Trophoblast cell (in vitro differentiated cells and primary cell): ENCODE measurements around the gene YWHAH.

Experiments used
- DNase-seq, 2 donors: peaks; one replicate each; pipeline ENCODE4 v3.0.0-alpha.2; 2016
- H2AFZ ChIP-seq: 2 replicates; pipeline ENCODE4 v1.6.1; 2013; ENCODE audit warnings: low read length, moderate library complexity, mild to moderate bottlenecking; ENCODE audit not compliant: insufficient read depth, poor library complexity
- H2AK5ac ChIP-seq: 2 replicates; pipeline ENCODE4 v1.6.1; 2013; ENCODE audit warnings: mild to moderate bottlenecking, low read length
- H2BK120ac ChIP-seq: 2 replicates; pipeline ENCODE4 v1.6.1; 2013; ENCODE audit warnings: low read length, mild to moderate bottlenecking, moderate library complexity; ENCODE audit not compliant: insufficient read depth, poor library complexity
- H2BK12ac ChIP-seq: 2 replicates; pipeline ENCODE4 v1.6.1; 2013; ENCODE audit warnings: mild to moderate bottlenecking, low read length, moderate library complexity
- H2BK5ac ChIP-seq: 2 replicates; pipeline ENCODE4 v1.6.1; 2013; ENCODE audit warnings: low read length, low read depth, moderate library complexity, mild to moderate bottlenecking; ENCODE audit not compliant: poor library complexity
- H3K14ac ChIP-seq: 2 replicates; pipeline ENCODE4 v1.6.1; 2013; ENCODE audit warnings: mild to moderate bottlenecking, low read length
- H3K18ac ChIP-seq: 2 replicates; pipeline ENCODE4 v1.6.1; 2013; ENCODE audit warnings: mild to moderate bottlenecking, low read length
- H3K23ac ChIP-seq: 2 replicates; pipeline ENCODE4 v1.6.1; 2013; ENCODE audit warnings: low read length
- H3K27ac ChIP-seq: 2 replicates; pipeline ENCODE4 v1.5.1; 2013; ENCODE audit warnings: low read depth, mild to moderate bottlenecking, inconsistent platforms, low read length, moderate library complexity
- H3K27me3 ChIP-seq: 2 replicates; pipeline ENCODE4 v1.6.1; 2013; ENCODE audit warnings: inconsistent platforms, mild to moderate bottlenecking, low read length, moderate library complexity; ENCODE audit not compliant: insufficient read depth
- H3K36me3 ChIP-seq, 2 experiments: 1 replicate in 1 of 2; 2 replicates in 1 of 2; pipeline ENCODE4 v1.6.1; 2013; ENCODE audit warnings: low read length in 2 of 2, mild to moderate bottlenecking in 2 of 2, moderate library complexity in 1 of 2; ENCODE audit not compliant: insufficient read depth in 2 of 2, control insufficient read depth in 1 of 2
- H3K4ac ChIP-seq: 2 replicates; pipeline ENCODE4 v1.6.1; 2013; ENCODE audit warnings: low read depth, mild to moderate bottlenecking, low read length, moderate library complexity
- H3K4me1 ChIP-seq, 2 experiments: 1 replicate in 1 of 2; 2 replicates in 1 of 2; pipeline ENCODE4 v1.6.1; 2013; ENCODE audit warnings: low read length in 2 of 2, mild to moderate bottlenecking in 2 of 2, moderate library complexity in 1 of 2; ENCODE audit not compliant: insufficient read depth in 2 of 2, control insufficient read depth in 1 of 2
- H3K4me2 ChIP-seq: 2 replicates; pipeline ENCODE4 v1.6.1; 2013; ENCODE audit warnings: inconsistent platforms, mild to moderate bottlenecking, low read length, moderate library complexity
- H3K4me3 ChIP-seq: 2 replicates; pipeline ENCODE4 v1.5.1; 2013; ENCODE audit warnings: mild to moderate bottlenecking, low read depth, low read length, inconsistent platforms
- H3K79me1 ChIP-seq: one replicate; pipeline ENCODE4 v1.6.1; 2013; ENCODE audit warnings: low read length
- H3K79me2 ChIP-seq: 2 replicates; pipeline ENCODE4 v1.6.1; 2013; ENCODE audit warnings: low read length, mild to moderate bottlenecking; ENCODE audit not compliant: control insufficient read depth, insufficient read depth, poor library complexity
- H3K9ac ChIP-seq: 2 replicates; pipeline ENCODE4 v1.6.1; 2013; ENCODE audit warnings: mild to moderate bottlenecking, low read length
- H3K9me3 ChIP-seq: 2 replicates; pipeline ENCODE4 v1.6.1; 2013; ENCODE audit warnings: low read depth, mild to moderate bottlenecking, control low read depth, inconsistent platforms, low read length; ENCODE audit not compliant: insufficient read depth
- H4K12ac ChIP-seq: 2 replicates; pipeline ENCODE4 v1.6.1; 2013; ENCODE audit warnings: low read depth, mild to moderate bottlenecking, low read length, moderate library complexity
- H4K8ac ChIP-seq: 2 replicates; pipeline ENCODE4 v1.6.1; 2013; ENCODE audit warnings: low read depth, mild to moderate bottlenecking, low read length, moderate library complexity
- H4K91ac ChIP-seq: one replicate; pipeline ENCODE4 v1.6.1; 2013; ENCODE audit warnings: low read depth, mild to moderate bottlenecking, low read length, moderate library complexity
- WGBS: extraction: QIAGEN DNeasy Blood & Tissue Kit; methylation state at CpG from one replicate; pipeline ENCODE4 v1.1.7; 2013; ENCODE audit warnings: missing lambda C conversion rate; ENCODE audit not compliant: insufficient read length, insufficient coverage; ENCODE audit errors: extremely low coverage; 5-methylcytosine and 5-hydroxymethylcytosine counted together

The YWHAH gene

DNA sequence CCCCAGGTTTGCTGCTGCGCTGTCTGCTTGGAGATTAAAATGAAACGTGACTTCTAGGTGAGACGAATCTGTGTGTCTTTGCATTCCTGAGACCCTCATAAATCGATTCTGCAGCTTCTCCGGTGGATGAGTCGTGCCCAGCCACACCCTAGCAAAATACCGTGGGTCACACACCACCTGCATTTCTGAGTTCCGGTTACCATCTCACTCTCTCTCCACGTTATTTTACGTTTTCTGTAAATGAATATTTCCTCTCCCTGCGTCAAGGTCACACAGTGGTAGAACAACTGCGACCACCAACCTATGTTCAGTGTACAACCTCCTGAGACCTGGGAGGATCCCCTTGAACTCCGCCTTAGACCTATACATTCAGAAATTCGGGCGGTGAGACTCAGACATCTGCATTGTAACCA, 1.1 kb downstream of the YWHAH start:
- Histone ChIP-seq H3K23ac (no peak overlapping the region), H3K4me1 (peaks cover 7 to 9% of the 10 kb centered on the region in 2 experiments), H3K4me2 (peak overlapping the region; percentile 91), H3K4ac (peak overlapping the region; percentile 99), H4K8ac (peak overlapping the region; percentile 96), H4K12ac (peak overlapping the region; percentile 99), H3K27ac (no peak overlapping the region), H3K18ac (peak overlapping the region; percentile 100), H3K79me1 (peaks cover 19% of the 10 kb centered on the region), H2BK120ac (peak overlapping the region; percentile 98), H3K9ac (peak overlapping the region; percentile 96), H3K14ac (peak overlapping the region; percentile 100), H4K91ac (peak overlapping the region; percentile 100), H3K79me2 (peaks cover 24% of the 10 kb centered on the region), H2BK5ac (peak overlapping the region; percentile 96), H3K4me3 (peak overlapping the region; percentile 100), H2AFZ (peak overlapping the region; percentile 98), H3K27me3 (no peaks in the 10 kb centered on the region), H2BK12ac (no peak overlapping the region), H3K9me3 (no peaks in the 10 kb centered on the region), H3K36me3 (peaks cover 13% of the 10 kb centered on the region in 2 experiments), H2AK5ac (peak overlapping the region; percentile 71)
- DNase-seq = no peak
- no CpG with 5 or more reads among the region's 15 CpGs for WGBS

DNA sequence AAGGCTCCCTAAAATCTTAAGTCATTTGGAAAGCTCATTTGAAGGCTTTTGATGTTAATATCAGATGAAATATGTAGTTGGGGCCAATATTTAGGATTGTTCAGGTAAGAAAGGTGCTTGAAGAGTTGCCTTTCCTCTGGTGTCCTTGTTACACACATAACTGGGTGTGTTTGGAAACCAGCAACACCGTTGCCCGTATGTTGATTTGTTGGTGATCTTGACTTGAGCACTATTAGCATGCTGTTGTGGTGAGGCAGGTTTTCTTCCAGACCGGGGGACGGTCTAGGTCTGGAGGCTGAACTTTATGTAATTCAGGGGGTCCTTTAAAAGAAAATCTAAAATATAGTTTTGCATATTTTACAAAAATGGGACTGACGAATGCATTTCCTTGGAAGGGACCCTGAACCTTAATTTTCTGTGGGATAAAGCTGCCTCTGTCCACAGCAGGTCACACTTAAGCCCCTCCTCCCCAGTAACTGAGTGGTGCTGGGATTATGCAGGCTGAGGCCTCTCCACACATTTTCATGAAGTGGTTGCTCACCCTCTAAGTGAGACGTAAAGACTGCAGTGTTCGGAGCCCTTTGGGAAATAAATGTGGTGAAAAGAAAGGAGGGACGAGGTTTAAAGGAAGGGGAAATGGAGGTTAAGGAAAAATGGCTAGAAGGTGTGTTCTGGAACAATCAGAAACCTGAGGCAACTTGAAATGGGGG, 1.8 kb downstream of the YWHAH start:
- H3K79me2 ChIP-seq = peaks cover 27% of the 10 kb centered on the region
- H3K23ac ChIP-seq = peak overlapping the region; percentile 4
- H2BK120ac ChIP-seq = no peak overlapping the region
- H3K79me1 ChIP-seq = peaks cover 19% of the 10 kb centered on the region
- no peak overlapping the region for H3K4me3 ChIP-seq
- H3K9ac ChIP-seq = no peak overlapping the region
- no peak overlapping the region for H4K12ac ChIP-seq
- peak in 1 of 2 donors; percentile 58 for DNase-seq
- H3K4ac ChIP-seq = peak overlapping the region; percentile 87
- no peak overlapping the region for H3K14ac ChIP-seq
- H2AK5ac ChIP-seq = no peak overlapping the region
- H3K27me3 ChIP-seq = no peaks in the 10 kb centered on the region
- H3K4me2 ChIP-seq = peak overlapping the region; percentile 91
- peaks cover 7 to 9% of the 10 kb centered on the region in 2 experiments for H3K4me1 ChIP-seq
- no peaks in the 10 kb centered on the region for H3K9me3 ChIP-seq
- no peak overlapping the region for H2AFZ ChIP-seq
- H3K36me3 ChIP-seq = peaks cover 20% of the 10 kb centered on the region in 2 experiments
- H4K91ac ChIP-seq = no peak overlapping the region
- H3K18ac ChIP-seq = no peak overlapping the region
- no peak overlapping the region for H3K27ac ChIP-seq
- 100% methylated on average over 1 of the region's 8 CpGs for WGBS
- H2BK5ac ChIP-seq = no peak overlapping the region
- no peak overlapping the region for H4K8ac ChIP-seq
- no peak overlapping the region for H2BK12ac ChIP-seq

DNA sequence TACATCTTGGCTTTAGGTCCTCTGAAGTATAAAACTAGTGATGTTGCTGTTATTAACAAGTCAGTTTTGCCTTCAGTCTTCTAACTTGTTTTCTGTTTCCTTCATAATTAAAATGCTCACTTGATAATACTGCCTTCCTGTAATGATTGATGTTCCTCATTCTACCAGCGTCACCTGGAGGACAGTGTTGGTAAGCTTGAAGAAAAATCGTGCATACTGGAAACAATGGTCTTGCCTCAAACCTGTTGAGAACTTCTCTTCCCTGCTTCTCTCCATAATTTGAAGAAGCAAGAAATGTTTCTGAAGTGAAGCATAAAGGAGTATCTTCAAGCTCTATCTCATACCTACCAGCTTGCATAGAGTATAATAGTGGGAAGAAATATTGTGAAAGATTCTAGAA, 3.0 kb downstream of the YWHAH start:
- Histone ChIP-seq H2BK120ac (no peak overlapping the region), H3K27ac (no peak overlapping the region), H3K14ac (no peak overlapping the region), H3K79me2 (peaks cover 32% of the 10 kb centered on the region), H3K4me1 (peaks cover 7 to 9% of the 10 kb centered on the region in 2 experiments), H4K8ac (no peak overlapping the region), H3K27me3 (no peaks in the 10 kb centered on the region), H2AFZ (no peak overlapping the region), H3K4ac (peak overlapping the region; percentile 52), H3K18ac (no peak overlapping the region), H3K4me2 (no peak overlapping the region), H3K4me3 (no peak overlapping the region), H2BK5ac (no peak overlapping the region), H4K12ac (no peak overlapping the region), H2BK12ac (no peak overlapping the region), H3K36me3 (peaks cover 22 to 27% of the 10 kb centered on the region in 2 experiments), H3K23ac (no peak overlapping the region), H3K9ac (no peak overlapping the region), H4K91ac (no peak overlapping the region), H2AK5ac (no peak overlapping the region), H3K9me3 (no peaks in the 10 kb centered on the region), H3K79me1 (peaks cover 19% of the 10 kb centered on the region)
- WGBS = no CpG with 5 or more reads among the region's 2 CpGs
- peak; percentile 51 to 68 for DNase-seq

DNA sequence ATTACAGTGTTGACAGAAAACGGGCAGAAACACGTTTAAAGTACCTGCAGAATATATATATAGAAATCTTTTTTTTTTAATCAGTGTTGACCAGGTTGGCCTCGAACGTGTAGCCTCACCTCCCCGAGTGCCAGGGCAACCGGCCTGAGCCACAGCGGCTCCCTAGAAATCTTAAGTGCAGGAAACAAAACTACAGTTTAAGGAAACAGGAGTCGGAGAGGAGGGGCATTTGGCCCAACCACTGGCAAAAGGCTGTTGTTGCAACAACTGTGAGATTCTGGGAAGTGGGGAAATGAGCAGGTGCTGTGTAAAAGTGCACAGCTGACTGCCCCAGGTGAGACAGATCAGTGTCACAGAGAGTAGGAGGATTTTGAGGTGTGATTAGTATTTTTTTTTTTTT, 3.7 kb downstream of the YWHAH start:
- no peak overlapping the region for H2BK12ac ChIP-seq
- H3K9ac ChIP-seq = no peak overlapping the region
- H2AFZ ChIP-seq = no peak overlapping the region
- no peak overlapping the region for H3K14ac ChIP-seq
- no peak overlapping the region for H4K91ac ChIP-seq
- H2BK5ac ChIP-seq = no peak overlapping the region
- H3K27ac ChIP-seq = no peak overlapping the region
- H3K79me1 ChIP-seq = peaks cover 19% of the 10 kb centered on the region
- H3K4ac ChIP-seq = peak overlapping the region; percentile 10
- H4K8ac ChIP-seq = no peak overlapping the region
- H2AK5ac ChIP-seq = no peak overlapping the region
- H3K4me1 ChIP-seq = peaks cover 7 to 9% of the 10 kb centered on the region in 2 experiments
- H3K27me3 ChIP-seq = no peaks in the 10 kb centered on the region
- H3K9me3 ChIP-seq = no peaks in the 10 kb centered on the region
- WGBS = no CpG with 5 or more reads among the region's 8 CpGs
- no peak for DNase-seq
- peaks cover 32% of the 10 kb centered on the region for H3K79me2 ChIP-seq
- no peak overlapping the region for H3K23ac ChIP-seq
- H3K18ac ChIP-seq = no peak overlapping the region
- no peak overlapping the region for H3K4me3 ChIP-seq
- H3K36me3 ChIP-seq = peaks cover 22 to 29% of the 10 kb centered on the region in 2 experiments
- no peak overlapping the region for H4K12ac ChIP-seq
- H2BK120ac ChIP-seq = no peak overlapping the region
- H3K4me2 ChIP-seq = no peak overlapping the region
